ENCODE results near the gene GNAS. TPM values are rescaled to one million over a fixed set of nuclear protein-coding genes. Genes with fewer than 3 reads are reported as not detected.

Gene GNAS
- total RNA-seq, 4 donors from 2014 or later = 679 to 875 (median 782) TPM

DNA sequence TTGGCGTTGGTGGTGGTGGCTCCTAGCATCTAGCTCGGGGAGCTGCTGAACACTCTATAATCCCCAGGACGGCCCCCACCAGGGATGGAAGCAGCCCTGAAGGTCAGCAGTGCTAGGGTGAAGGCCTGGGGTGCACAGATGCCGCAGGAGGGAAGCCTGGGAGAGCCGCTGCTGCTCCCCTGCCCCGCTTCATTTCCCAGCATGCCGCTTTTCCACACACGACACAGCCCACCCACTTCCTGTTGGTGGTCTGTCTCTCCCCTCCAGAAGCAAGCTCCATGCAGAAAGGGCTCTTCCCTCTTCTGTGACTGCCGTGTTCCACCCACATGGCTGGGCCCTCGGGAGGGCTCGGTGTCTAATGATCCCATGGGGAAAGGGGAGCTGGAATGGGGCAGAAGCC, 37.1 kb upstream of the GNAS start:
- peaks cover 0 to 17% (median 0%) of the 10 kb centered on the region in 4 donors for H3K27me3 ChIP-seq
- no peaks in the 10 kb centered on the region for H3K36me3 ChIP-seq
- intact Hi-C loops (cut with DNase I) = no loop called here
- TF ChIP-seq EP300 (IDR thresholded peaks at IDR 0.05) (no peak), CTCF (IDR thresholded peaks at IDR 0.05) (no peak), POLR2AphosphoS5 (IDR thresholded peaks at IDR 0.05) (no peak), POLR2A (IDR thresholded peaks at IDR 0.05; ENCODE audit: low read depth) (no peak)
- H3K4me1 ChIP-seq = peaks cover 0 to 7% (median 6%) of the 10 kb centered on the region in 4 donors
- H3K9me3 ChIP-seq = no peaks in the 10 kb centered on the region
- H3K27ac ChIP-seq (replicated peaks in 1 of 4) = no peak overlapping the region
- H3K4me3 ChIP-seq = no peak overlapping the region
- DNase-seq (ENCODE audit: extremely low spot score) = no peak
- WGBS = 75% methylated on average over 11 of the region's 11 CpGs

- no peak overlapping the region for H3K27ac ChIP-seq (replicated peaks in 1 of 4)
- peaks cover 0 to 7% (median 6%) of the 10 kb centered on the region in 4 donors for H3K4me1 ChIP-seq
- no CpG with 5 or more reads among the region's 10 CpGs for WGBS
- TF ChIP-seq POLR2AphosphoS5 (IDR thresholded peaks at IDR 0.05) = no peak
- no peak for TF ChIP-seq POLR2A (IDR thresholded peaks at IDR 0.05; ENCODE audit: low read depth)
- no peak overlapping the region for H3K4me3 ChIP-seq
- no peak for DNase-seq (ENCODE audit: extremely low spot score)
- peaks cover 0 to 12% (median 0%) of the 10 kb centered on the region in 4 donors for H3K27me3 ChIP-seq
- H3K36me3 ChIP-seq = no peaks in the 10 kb centered on the region
- intact Hi-C loops (cut with DNase I) = no loop called here
- H3K9me3 ChIP-seq = no peaks in the 10 kb centered on the region
These were observed 36.5 kb upstream of the GNAS start for GRCh38 chr20:58816051-58816450.

DNA sequence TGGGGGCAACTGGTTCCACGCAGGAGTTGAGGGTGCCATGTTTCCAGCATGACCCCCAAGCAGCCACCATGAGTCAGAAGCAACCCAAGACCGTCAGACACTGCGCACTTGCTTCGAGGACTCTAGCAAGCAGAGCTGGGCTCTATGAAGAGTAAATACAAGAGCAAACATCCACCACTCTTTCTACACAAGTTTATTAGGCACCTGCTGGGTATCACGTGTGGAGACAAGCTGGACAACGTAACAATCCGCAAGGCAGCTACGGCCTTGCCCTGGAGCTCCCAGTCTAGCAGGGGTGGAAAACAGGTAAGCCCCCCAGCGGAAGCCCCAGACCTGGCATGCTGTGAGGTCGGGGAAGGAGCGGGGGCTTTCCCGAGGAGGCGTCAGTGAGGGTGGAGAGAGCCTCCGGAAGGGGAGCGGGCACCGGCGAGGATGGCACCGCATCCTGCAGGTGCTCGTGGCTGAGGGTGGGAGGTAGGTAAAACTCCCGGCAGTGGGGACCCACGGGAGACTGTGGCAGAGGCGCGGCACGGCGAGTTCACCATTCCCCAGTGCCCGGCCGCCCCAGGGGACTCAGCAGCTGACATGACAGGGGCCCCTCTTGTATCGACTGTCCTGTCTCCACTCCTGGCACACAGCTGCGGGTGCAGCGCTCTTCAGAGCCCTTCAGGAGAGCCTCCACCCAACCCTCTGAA, 35.4 kb upstream of the GNAS start:
- intact Hi-C loops (cut with DNase I) = no loop called here

DNA sequence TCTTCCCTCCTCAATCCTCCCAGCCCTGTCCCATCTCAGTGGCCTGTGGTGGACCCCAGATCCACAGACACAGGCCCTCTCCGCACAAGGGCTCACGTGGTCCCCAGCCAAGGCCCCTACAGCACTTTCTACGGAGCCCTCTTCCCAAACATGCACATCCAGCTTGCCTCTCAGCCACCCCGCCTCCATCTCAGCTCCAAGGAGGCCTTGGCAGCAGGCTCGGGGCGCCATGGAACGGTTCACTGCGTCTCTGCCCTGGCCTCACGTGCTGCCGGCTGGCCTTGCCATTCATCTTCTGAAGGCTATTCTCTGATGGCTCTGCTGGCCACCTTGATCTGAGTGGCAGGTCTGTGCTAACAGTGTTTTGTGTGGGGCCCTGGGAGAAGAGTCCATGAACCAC, 34.8 kb upstream of the GNAS start:
- intact Hi-C loops (cut with DNase I) = no loop called here
- Histone ChIP-seq H3K9me3 (no peaks in the 10 kb centered on the region), H3K27me3 (no peaks in the 10 kb centered on the region), H3K36me3 (no peaks in the 10 kb centered on the region), H3K4me1 (no peaks in the 10 kb centered on the region), H3K27ac (replicated peaks in 1 of 4) (no peak overlapping the region), H3K4me3 (no peak overlapping the region)
- WGBS = 100% methylated on average over 2 of the region's 10 CpGs
- no peak for TF ChIP-seq EP300 (IDR thresholded peaks at IDR 0.05)
- DNase-seq (ENCODE audit: extremely low spot score) = no peak

More for the DNA sequence above, 35.4 kb upstream of the GNAS start:
- H3K27me3 ChIP-seq = peaks cover 0 to 2% (median 0%) of the 10 kb centered on the region in 4 donors
- no peak for DNase-seq (ENCODE audit: extremely low spot score)
- no peaks in the 10 kb centered on the region for H3K9me3 ChIP-seq
- no peaks in the 10 kb centered on the region for H3K4me1 ChIP-seq
- H3K27ac ChIP-seq (replicated peaks in 1 of 4) = no peak overlapping the region
- no peak overlapping the region for H3K4me3 ChIP-seq
- 95% methylated on average over 25 of the region's 30 CpGs for WGBS
- no peaks in the 10 kb centered on the region for H3K36me3 ChIP-seq
- no peak for TF ChIP-seq POLR2A (IDR thresholded peaks at IDR 0.05; ENCODE audit: low read depth)
- no peak for TF ChIP-seq EP300 (IDR thresholded peaks at IDR 0.05)
- no peak for TF ChIP-seq POLR2AphosphoS5 (IDR thresholded peaks at IDR 0.05)
- TF ChIP-seq CTCF (IDR thresholded peaks at IDR 0.05) = no peak

- TF ChIP-seq EP300 (IDR thresholded peaks at IDR 0.05) = no peak
- no peak for TF ChIP-seq CTCF (IDR thresholded peaks at IDR 0.05)
- no peak for TF ChIP-seq POLR2A (IDR thresholded peaks at IDR 0.05; ENCODE audit: low read depth)
- TF ChIP-seq POLR2AphosphoS5 (IDR thresholded peaks at IDR 0.05) = no peak
- 81% methylated on average over 8 of the region's 8 CpGs for WGBS
- Histone ChIP-seq H3K4me3 (no peak overlapping the region), H3K36me3 (no peaks in the 10 kb centered on the region), H3K9me3 (no peaks in the 10 kb centered on the region), H3K4me1 (no peaks in the 10 kb centered on the region), H3K27me3 (no peaks in the 10 kb centered on the region), H3K27ac (replicated peaks in 1 of 4) (no peak overlapping the region)
- DNase-seq (ENCODE audit: extremely low spot score) = no peak
- intact Hi-C loops (cut with DNase I) = no loop called here
These were observed 33.8 kb upstream of the GNAS start for GRCh38 chr20:58818586-58819285.
